Activated CD8-positive, alpha-beta memory T cell treated with anti-CD3 and anti-CD28 coated beads, Interleukin-2, amount 50 U/mL, for 1 hour (primary cell): ENCODE measurements around the gene HTR2A.

Experiments
- DNase-seq: peaks from one replicate; pipeline ENCODE4 v3.0.0-alpha.2; 2020; ENCODE audit errors: extremely low read depth

The HTR2A gene

DNA sequence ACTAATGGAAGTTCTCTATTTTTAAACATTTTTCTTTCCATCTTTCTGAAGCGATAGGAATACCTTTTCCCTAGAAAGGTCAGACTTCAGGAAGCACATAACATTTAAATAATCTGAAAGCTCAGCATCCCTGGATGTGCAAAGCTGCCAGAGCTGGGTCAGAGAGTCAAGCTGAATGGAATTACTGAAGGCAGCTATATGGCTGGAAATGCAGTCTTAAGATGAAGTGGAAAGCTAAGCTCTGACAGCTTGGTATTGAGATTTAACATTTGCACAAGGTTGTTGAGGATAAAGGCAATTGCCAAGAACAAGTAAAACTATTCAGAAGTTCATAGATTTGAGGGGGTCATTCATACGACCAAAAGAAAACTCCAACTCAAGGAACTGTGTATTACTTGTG is 28.8 kb downstream of the HTR2A start:
- DNase-seq: no peak

DNA sequence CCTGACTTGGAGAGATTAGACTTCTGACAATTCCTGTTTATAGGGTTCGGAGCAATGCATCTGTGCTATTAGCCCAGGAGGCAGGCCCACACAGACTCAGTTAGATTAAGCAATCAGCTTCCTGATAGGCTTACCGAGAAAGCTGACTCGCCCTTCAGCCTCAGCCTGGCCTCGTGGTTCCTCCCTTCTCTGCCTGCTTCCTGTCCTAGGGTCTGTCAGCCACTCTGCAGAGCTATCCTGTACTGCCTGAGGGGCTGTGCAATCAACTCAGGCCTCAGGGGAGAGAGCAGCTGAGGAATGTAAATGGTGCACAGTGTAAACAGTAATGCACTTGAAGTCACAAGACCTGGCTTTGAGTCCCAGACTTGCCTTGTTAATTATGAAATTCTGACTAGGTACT is 30.7 kb downstream of the HTR2A start:
- DNase-seq: no peak

DNA sequence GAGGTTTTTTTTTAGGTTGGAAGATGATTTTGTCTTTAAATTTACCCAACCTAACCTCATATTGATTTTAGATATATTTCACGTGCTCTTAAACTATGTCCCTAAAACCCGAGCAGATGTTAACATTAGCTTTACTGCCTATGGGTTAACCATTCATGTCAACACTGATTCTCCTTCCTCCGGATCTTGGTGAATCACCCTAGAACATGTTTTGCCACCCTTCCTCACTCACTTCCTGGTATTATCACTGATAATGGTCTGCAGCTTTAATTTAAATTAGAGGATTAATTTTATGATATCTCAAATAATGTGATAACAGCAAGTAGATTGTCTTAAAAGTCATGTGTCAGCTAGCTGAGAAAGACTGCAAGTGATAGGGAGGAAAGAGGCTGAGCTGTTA is 31.9 kb downstream of the HTR2A start:
- DNase-seq: no peak

DNA sequence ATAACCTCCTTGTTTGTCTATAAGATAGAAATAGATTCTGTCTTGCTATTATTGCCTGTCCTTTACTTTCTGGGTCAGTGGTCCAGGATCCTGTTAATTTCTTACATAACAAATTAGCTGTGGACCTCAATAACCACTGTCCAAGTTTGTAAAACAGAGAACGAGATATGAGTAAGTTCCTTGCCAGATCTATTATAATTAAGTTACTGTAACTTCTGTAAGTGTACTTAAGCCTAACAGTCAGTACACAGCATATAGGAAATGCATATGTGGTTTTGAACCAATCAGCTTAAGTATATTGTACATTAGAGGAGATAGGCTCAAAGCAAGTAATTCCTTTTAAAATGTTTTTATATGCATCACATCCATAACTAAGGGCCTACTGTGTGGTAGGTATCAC is 34.9 kb downstream of the HTR2A start:
- DNase-seq: no peak

DNA sequence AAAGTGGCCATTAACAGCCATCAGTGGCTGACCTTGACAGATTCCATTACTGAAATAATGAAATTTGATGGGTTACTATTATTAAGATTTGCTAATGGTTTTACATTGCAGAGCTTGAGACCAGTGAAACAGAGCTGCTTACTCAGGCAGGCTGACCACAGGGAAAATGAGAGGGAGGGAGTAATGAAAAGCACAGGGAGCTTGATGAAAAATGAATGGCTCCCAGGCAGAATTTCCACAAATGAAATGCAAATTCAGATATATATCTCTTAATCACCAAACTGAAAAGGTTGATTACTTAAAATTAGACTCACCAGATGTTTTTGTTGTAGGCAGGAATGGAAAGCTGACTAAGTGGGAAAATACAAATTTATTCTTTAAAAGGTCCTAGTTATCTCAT is 36.1 kb downstream of the HTR2A start:
- DNase-seq: no peak

DNA sequence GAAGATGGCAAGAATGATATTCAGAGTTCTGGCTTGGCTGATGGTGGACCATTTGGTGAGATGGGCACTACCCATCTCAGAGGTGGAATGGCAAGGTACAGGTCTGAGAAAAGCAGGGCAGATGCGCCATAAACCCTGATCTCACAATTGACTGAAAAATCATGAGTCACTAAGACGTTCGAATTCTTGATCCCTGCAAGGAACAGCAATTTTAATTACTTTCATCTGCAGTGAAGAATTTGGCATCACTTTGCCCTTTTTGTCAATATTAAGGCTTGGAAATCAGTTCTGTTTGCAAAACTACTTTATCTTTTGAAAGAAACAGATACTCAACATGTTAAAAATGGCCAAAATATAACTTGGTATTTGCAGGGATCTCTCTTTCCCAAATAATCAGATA is 38.1 kb downstream of the HTR2A start:
- no peak for DNase-seq

DNA sequence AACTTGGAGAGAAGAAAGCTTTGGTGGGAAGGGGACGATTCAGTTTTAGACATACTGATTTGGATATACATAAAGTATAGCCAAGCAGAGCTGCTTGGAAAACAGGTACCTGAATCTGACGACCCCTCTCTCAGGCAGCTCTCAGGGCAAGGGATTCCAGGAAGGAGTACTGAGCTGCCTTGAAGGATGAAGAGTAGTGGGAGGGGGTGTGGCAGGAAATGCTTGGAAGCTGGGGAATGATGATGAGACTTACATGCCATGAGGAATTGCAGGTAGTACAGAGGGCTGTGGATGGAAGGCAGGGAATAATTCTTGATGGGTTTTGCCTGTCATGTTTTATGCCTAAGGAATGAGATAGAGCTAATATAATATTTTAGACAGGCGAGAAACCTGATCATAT is 38.7 kb downstream of the HTR2A start:
- DNase-seq: no peak

DNA sequence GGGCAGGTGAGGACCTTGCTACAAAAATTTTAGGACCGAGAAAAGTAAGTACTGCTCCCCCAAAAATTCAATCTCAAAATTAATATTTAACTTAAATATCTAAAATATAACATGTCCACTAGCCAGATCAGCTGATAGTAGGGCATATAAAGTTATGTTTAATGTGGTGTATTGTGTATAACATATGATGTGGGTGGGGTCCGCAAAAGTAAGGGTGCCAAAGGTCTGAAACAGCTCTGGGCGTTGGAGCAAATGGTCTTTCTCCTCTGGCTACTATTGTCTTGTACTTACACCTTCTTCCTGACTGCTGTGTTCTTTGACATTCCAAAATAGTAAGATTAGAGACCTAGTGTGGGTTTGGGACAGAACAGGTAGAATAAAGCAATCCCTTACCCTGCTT is 41.2 kb downstream of the HTR2A start:
- DNase-seq: no peak

DNA sequence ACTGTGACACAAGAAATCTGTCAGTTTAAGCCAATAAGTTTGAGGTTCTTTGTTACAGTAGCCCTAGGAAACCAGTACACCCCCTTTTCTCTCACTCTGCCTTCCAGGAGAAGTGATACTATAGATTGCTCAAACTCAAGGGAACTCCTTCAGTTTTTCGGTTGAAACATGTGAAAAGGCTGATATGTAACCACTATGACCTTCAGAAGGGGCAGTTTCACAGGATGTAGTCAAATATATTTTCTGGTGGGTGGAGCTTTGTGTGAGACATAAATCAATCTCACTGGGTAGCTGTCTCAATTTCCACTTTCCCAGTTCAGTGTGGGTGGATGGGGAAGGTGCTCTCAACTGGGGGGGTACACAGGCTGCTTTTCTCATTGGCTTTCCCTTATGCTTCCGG is 41.7 kb downstream of the HTR2A start:
- no peak for DNase-seq

DNA sequence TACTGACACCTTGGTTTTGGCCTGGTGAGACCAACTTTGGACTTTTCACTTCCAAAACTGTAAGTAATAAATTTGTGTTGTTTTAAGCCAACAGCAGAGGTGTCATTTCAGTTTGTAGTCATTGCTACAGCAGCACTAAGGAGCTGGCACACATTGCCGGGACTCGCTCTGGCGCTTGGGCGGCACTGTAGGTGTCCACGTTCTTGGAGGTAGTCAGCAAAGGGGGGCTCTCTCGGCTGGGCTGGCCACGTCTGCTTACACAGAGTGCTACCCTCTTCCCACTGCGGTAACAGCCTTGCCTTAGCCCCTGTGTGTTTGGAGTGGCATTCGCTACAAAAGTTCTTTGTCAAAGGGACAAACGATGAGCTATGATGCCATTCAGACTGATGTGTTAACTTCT is 44.7 kb downstream of the HTR2A start:
- no peak for DNase-seq

DNA sequence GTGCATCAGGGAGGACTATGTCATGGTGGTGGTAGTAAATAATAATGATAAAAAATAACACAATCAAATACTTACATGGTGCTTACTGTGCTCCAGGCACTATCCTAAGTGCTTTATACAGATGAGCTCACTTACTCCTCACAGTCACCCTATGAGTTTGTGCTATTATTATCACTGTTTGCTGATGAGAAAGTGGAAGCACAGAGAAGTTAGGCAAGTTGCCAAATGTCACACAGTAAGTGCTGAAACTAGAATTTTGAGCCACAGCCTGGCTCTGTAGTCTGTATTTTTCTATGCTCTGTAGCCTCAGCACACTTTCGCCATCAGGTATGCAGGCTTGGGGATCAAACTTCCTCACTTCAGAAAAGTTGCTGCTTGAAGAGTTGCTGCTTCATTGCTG is 46.6 kb downstream of the HTR2A start:
- no peak for DNase-seq

DNA sequence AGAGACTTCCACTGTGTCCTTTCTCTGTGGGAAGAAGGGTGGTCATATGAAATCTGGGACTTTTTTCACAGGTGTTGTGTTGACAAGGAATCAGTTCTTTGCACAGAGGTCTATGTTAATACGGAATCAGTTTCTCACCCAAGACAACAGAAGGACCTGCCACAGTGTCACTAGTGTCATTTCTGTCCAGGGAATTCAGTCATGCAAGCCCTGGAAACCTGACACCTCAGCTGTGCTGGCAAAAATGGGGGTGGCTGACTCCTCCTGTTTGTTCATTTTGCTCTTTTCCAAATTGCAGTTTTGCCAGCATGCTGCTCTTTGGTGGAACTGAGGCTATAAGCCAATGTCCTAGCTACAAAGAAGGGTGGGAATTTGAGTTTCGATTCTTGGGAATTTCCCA is 50.1 kb downstream of the HTR2A start:
- no peak for DNase-seq

DNA sequence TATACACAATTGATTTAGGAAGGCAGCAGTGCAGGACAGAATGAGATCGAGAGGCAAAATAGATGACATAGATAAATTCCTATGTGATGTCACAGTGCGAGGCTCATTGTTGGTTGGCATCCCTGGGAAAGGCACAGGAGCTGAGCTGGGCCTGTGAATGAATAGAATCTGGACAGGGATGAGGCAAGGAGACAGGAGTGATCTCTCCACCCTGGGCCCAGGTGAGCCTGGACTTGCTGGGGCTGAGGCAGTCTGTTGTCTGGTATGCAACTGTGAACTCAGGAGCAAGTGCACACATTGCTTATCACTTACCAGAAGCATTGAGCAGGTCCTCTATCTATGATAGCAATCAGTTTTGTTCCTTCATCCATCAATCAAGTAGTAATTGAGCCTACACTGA is 51.7 kb downstream of the HTR2A start:
- DNase-seq: no peak

DNA sequence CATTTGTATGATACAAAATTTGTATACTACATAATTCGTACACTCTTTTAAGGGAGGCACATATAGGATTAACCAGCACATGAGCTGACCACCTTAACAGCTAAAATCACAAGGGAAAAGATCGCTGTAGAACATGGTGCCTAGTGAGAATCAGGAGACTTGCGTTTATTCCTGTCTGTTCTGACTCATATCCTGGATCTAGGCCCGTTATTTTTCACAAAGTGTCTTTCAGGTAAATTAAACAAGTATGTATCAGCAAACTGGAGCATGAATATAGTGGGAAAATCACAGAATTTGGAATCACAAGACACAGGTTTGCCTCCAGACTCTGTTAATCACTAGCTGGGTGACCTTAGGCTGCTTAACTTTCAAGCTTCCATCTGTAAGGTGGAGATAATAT is 52.4 kb downstream of the HTR2A start:
- no peak for DNase-seq

DNA sequence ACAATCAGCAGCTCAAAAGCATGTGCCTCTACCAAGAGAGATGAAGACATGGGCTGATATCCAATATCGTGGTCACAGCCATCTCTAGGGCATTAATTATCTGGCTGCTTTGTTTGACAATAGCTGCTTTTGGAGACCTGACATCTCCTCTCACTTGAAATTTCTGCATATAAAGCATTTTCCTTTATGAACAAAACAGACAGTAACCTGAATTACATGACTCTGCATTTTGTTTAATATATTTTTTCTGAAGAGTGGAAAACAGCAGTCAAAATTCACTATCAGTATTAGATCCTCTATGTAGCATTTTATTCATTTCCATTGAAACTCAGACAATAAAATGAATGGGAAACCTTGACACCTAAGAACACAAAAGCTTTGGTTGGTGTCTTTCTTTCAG is 57.5 kb downstream of the HTR2A start:
- no peak for DNase-seq

DNA sequence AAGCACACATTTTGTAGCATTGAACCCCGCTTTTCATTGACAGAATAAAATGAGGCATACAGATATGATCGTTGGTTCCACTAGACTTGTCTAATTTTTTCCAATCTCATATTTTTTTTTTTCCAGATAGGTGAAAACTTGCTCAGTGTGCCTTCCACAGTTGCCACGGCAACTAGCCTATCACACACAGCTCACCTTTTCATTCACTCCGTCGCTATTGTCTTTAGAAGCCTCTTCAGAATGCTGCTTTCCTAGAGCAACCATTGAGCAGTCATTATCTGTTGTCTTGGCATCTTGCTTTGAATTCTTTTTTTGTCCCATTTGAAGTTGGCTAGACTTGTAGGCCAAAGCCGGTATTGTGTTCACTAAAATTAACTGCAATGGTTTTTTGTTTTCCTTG is 62.2 kb downstream of the HTR2A start:
- DNase-seq: no peak

DNA sequence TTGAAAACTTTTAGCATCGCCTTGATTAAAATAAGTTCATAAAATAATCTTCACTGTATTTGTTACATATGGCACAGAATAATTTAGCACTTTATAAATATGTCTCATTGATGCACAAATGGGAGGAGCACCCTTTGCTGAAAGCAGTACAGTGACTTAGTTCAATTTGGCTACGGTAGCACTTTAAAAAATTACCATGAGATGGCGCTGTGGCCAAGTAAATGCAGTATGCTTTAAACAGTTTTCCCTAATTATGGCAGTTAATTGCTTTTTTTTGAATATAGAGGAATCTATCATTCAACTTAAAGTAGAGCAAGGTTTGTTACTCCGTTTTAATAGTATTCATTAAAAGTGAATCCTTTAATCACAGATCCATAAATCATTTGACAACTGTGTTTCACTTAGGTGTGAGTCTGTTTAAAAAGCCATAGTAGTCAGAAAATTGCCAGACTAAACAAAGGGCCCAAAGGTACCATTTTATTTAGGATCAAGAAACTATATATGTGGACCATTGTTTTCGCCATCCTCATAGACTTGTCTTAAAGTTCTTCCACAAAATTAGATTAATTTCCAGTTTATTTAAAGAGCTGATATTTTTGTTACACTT is 65.2 kb downstream of the HTR2A start:
- no peak for DNase-seq

DNA sequence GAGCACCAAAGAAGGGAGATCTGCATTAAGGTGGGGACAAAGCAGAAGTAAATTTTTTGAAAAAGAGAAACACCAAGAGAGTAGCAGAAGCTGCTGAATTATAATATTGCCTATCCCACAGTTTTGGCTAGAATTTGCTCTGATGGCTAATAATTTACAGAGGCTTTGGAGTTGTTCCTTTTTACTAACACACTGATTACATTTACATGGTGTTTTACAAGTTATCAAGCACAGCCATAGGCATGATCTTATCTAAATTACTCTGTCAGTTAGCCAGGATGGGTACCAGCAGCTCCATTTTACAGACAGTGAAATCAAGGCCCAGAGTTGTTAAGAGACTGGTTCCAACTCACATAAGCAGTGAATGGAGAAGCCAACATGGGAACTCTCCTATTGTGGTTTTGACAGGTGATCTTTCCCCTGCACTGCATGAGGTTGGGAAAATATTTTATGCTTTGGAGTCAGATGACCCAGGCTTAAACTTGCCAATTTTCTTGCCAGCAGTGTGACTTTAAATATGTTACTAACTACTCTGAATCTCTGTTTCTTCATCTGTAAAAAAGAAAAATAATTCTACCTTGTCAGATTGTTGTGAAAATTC is 66.3 kb downstream of the HTR2A start:
- no peak for DNase-seq

DNA sequence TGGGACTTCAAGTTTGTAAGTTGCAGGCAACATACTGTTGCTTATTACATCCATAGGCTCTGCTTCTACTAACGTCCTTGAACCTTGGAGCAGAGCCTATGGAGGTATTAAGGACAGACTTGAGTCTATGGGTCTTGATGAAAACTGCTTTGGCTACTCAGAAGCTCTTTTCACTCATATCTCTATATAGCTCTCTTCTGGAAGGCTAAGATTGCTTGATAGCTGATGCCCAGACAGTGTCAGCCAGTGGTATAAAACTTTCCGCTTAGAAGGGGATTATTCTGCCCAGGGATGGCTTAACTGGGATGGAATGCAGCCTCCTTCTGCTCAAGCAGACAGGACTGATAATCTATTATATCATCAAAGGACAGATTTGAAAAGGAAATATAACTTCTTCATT is 74.3 kb downstream of the HTR2A start:
- DNase-seq: no peak

DNA sequence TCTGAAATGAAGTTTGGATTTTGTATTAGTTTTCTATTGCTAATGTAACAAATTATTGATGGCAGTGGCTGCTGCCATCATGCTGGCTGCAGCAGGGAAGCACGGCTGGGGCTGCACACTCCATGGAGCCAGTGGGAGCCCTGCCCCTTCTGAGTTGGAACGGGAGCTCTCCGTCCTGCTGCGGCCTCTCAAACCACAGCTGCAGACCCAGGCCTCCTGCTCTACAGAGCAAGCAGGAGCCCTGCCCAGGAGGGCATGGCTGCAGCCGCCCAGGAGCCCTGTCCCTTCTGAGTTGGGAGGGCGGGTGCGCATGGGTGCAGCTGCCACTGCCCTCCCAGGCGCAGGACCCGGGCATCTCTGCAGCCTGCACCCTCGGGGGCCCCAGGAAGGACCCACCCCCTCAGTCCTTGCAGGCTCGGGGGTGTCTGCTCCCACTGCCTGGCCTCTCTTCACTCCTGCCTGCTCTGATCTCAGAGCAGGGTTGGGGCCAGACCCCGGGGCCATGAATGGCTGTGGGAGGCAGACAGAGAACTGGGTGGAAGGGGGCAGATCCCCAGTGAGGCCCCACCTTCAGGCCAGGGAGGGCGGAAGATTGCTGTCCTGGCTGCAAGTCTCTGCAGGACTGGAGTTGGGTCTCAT is 78.9 kb downstream of the HTR2A start:
- DNase-seq: no peak

DNA sequence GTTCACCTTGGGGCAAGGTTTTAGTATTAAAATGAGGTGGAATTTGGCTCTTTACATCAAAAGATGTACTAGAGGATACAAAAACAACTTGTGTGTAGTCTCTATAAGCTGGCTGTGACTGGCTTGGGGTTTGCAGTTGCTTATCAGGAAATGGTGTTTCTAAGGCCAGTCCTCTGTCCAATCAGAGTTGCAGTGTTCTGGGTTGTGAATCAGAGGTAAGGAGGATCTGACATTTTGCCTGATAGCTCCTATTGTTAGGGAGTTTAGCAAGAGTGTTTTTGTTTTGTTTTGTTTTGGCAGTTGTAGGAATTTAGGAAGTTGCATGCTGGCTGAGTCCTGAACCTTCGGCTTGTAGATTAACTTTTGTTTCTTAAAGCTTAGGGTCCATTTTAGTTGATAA is 79.8 kb downstream of the HTR2A start:
- no peak for DNase-seq

DNA sequence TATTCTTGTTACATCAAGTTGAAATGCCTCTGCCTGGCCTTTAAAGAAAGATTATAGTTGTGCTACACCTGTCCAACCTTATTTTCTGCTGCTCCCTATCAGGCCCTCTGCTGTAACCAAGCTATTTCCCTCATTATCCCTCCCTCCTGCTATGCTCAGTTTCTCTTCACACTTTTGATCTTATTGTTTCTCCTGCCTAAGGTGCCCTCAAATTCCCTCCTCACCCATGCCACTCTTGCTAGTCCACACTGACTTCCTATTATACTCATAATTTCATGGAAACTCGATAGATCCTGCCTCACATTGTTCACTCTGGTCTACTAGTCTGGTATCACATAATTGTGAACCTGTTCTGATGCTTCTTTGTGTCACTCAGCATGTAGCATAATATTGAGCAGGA is 80.5 kb downstream of the HTR2A start:
- no peak for DNase-seq

DNA sequence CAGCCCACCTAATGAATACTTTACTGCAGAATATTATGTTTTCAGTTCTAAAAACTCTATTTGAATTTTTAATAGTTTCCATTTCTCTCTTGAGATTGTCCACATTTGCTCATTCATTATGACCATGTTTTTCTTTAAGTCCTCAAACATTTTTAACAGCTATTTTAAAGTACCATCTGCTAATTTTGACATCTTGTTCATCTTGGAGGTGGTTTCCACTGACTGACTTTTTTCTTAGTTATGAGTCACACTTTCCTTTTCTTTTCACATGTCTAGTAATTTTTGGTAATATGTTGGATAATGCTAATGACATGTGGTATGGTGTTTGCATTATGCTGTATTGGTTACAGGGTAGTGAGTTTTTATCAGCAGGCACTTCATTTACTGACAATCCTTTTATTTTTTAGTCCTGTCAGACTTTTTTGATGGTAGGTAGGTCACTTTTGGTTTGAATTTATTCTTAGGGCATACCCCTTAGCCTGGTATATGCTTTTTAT is 84.5 kb downstream of the HTR2A start:
- DNase-seq: no peak

DNA sequence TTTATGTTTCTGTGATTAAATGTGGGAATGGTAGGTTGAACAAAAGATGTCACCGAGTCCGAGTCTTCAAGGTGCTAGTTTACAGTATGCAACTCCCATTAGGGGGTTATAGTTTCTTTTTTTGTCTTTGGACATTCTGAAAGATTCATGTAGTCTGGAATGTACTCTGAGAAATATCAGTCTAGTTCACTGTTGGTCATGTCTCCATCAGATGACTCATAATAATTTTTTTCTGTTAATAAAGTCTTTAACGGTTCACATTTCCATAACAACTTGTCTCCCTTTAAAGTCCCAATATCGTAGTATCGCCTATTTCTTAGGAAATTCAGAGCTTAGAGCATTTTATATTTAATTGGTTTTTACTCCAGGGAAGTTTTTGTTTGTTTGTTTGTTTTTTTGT is 86.4 kb downstream of the HTR2A start:
- DNase-seq: no peak
